GM21717 (cell line): ENCODE results near the gene TADA1.
"Not testable (repeated sequence)": the region's sequence is repeated elsewhere in the genome, so short reads cannot be mapped to it uniquely, and the experiment has no call there.

Experiments used
- ATAC-seq: cut with Tn5 transposase; IDR thresholded peaks from one replicate; pipeline ENCODE4 v1.9.1; 2021; ENCODE audit warnings: mild to moderate bottlenecking, moderate library complexity; ENCODE audit not compliant: unreplicated experiment

TADA1 gene

DNA sequence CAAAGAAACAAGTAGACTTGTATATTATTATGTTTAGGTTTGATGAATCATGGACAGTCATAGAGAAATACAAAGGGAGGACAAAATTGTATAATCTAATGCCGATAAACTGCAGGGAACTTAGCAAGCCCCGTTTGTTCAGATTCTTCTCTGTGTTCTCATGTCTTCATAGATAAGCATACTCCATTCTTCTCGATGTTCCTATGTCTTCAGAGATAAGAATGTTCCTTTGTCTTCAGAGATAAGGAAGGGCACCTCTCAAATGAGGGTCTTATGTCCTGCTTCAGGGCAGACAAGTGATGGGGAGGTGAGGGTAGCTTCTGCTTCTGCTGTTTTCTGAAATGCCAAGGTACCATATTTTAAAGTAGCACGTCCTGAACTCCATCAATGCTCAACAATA is 19.7 kb upstream of the TADA1 start:
- no peak for ATAC-seq

DNA sequence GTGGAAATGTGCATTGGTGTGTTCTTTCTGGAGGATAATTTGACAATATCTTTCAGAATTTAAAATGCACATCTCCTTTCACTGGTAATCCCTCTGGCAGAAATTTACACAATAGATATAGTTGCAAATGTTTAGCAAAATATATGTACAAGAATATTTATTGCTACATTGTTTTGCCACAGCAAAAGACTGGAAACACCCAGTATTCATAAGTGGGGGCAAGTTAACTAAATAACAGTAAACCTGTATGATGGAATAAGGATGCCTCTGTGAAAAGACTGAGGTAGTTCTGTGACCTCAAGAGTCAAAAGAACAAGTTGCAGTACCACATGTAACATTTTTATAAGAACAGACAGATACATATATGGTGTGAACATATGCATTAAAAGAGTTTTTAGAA is 13.7 kb upstream of the TADA1 start:
- no peak for ATAC-seq

DNA sequence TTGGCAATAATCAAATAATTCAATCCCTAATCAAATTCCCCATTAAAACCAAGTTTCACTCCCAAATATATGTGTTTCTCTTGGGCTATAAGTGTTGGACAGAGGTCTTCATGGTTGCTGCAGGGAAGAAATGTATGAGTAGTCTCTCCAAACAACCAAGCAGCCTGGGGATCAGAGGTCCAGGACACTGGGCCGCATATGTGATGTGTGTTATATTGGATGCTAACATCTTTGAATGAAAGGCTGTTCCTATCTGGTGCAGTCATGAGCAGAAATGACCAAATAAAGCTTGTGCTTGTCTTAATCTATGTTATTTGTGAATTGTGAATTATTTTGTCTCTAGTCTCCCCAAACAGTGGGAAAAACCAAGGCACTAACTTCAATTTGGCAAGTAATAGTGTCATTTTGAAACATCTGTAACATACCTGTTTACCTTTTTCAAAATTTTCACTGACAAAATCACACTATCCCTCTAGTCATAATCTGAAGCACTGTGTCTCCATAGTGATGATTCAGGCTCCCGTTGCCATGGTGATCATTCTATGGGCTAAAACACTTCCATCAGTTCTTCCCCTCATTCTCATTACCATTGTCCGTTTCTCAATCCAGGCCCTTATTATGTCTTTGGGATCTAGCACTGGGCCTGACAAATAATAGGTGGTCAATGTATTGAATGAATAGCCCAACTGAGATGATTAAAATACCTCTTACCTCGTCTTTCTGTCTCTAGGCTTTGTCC is 12.5 kb upstream of the TADA1 start:
- ATAC-seq = no peak

DNA sequence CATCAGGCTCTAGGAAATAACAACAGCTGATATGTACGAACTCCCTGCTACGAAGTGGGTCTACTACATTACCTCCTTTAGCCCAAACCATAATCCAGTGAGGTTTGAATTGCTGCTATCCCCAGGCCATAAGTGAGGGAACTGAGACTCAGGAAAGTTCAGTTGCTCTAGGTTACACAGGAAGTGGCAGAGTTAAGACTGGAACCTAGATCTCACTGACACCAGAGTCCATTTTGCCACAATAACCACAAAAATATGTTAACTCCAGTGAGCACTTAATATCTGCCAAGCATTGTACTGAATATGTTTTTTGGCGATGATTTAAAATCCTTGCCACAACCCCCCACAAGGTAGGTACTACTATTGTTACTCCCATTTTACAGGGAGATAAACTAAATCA is 8.9 kb upstream of the TADA1 start:
- no peak for ATAC-seq

DNA sequence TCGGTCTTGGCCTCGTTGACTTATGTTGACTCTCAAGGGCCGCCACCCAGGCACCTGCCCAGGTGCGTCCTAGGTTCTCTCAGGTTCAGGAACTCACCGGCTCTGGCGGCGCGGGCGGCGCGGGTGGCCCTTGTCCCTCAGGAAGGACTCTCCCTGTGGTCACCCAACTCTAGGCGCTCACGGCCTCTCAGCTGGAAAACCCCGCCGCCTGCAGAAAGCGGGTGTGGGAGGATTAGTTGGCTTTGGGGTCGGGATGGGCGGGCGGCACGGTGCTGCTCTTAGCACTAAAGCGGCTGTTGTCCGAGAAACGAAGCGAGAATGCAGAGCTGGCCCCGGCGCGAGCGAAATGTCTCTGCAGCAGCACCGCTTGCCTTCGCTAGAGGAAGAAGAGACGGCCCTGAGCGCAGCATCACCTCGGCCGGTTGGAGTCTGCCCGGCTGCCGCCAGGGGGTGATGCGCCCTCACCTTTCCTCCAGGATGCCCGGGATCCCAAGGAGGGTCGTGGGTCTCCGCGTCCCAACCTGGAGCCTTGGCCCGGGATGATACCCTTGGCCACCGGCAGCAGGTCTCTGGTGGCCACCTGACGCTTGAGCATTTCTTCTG is 8.1 kb upstream of the TADA1 start:
- no peak for ATAC-seq

DNA sequence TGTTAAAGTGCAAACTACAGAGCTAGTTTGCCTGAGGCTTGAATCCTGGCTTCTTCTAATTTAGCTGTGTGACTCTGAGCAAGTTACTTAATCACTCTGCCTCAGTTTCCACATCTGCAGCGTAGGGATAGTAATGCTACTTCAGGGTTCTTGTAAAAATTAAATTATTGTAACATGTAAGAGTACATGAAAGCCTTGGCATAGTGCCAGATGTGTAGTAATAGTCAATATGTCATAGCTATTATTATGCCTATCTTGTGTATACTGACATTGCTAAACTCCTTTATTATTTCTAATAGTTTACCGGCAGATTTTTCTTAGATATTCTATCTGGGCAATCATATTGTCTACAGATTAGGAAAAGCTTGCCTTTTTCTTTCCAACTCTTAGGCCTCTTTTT is 6.8 kb upstream of the TADA1 start:
- ATAC-seq = no peak

DNA sequence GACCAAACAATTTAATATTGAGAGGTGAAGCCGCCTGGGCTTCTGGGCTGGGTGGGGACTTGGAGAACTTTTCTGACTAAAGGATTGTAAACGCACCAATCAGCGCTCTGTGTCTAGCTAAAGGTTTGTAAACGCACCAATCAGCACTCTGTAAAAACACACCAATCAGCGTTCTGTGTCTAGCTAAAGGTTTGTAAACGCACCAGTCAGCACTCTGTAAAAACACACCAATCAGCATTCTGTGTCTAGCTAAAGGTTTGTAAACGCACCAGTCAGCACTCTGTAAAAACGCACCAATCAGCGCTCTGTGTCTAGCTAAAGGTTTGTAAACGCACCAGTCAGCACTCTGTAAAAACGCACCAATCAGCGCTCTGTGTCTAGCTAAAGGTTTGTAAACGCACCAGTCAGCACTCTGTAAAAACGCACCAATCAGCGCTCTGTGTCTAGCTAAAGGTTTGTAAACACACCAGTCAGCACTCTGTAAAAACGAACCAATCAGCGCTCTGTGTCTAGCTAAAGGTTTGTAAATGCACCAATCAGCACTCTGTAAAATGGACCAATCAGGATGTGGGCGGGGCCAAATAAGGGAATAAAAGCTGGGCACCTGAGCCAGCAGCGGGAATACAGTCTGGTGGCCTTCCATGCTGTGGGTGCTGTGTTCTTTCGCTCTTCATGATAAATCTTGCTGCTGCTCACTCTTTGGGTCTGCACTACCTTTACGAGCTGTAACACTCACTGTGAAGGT is 2.3 kb upstream of the TADA1 start:
- ATAC-seq = not testable (repeated sequence)

DNA sequence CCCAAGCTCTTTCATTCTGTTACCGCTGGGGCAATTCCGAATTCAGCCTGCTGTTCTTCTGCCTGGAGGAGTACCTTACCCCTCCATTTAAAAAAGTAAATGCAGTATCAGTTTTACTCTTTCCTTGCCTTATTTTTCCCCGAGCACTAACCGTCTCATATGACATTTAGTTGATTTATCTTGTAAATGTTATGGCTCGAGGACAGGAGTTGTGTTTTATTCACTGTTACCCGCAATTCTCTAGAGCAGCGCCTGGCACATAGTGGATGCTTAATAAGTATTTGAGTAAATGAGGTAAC is 425 bp upstream of the TADA1 start:
- peak; percentile 1 for ATAC-seq

DNA sequence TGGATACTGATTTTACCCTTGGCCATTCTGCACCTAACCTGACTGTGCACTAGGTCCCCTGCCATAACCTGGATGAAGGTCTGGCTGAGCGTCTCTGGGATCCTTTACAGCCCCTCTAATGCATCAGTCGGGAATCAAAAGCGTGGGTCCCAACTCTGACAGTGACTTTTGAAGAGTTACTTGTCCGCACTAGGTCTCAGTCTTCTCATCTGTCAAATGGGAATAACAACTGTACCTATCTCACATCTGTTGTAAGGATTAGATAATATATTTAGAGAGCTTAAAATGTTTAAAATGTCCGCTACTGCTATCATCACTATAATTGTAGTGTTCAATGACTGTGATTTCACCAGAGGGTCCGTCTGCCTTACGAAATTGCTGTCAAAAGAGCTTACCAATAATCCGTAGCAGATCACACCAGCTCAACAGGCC is 746 bp downstream of the TADA1 start:
- ATAC-seq = no peak

DNA sequence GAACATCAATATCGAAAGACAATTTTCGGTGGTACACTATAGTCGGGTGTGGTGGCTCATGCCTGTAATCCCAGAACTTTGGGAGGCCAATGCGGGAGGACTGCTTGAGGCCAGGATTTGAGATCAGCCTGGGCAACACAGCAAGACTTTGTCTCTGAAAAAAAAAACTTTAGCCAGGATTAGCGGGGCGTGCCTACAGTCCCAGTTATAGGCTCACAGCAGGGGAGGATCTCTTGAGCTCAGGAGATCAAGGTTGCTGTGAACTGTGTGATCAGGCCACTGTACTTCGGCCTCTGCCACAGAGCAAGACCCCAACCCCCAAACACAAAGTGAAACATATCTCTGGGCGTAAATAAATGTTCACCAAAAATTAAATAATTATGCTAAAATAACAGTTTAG is 1.6 kb downstream of the TADA1 start:
- ATAC-seq = no peak

DNA sequence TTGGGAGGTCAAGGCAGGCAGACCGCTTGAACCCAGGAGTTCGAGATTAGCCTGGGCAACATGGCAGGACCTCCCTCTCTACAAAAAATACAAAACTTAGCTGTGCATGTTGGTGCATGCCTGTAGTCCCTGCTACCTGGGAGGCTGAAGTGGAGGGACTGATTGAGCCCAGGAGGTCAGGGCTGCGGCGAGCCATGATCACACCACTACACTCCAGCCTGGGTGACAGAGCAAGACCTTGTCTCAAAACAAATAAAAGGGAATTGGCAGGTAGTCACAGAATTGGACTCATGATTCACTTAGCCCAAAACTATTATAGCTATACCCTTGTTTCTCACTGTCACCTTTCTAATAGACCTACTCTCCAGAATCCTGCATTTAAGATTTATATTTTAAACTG is 5.5 kb downstream of the TADA1 start:
- no peak for ATAC-seq

DNA sequence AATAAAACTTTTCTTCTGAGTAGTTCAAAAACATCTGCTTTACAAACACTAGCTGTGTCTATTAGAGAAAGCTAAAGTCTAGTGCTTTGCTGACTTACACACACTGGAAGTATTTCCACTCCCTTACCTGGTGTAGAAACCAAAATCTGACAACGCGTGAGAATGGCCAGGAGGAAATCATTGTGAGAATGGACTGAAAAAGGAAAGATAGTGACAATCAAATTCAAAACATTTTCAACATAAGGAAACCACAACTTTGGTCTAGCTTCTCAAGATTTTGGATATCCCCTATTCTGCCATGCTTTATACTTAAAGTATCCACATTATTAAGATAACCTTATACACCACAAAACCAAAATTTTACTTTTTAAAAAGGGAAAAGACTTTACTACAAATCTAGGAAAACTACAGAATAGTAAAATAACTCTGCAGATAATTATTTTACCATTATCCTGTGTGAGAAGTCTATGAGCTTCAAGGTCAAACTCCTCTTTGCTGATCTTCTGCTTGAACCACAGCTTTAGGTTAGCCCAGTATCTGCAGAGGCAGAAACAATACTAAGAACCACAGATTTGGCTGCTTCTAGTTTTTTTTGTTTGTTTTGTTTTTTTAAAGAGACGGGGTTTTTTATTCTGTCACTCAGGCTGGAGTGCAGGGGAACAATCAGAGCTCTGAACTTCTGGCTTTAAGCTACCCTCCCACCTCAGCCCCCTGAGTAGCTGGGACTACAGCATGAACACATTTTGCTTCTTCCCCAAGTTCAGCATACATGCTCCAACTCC is 6.6 kb downstream of the TADA1 start:
- no peak for ATAC-seq

DNA sequence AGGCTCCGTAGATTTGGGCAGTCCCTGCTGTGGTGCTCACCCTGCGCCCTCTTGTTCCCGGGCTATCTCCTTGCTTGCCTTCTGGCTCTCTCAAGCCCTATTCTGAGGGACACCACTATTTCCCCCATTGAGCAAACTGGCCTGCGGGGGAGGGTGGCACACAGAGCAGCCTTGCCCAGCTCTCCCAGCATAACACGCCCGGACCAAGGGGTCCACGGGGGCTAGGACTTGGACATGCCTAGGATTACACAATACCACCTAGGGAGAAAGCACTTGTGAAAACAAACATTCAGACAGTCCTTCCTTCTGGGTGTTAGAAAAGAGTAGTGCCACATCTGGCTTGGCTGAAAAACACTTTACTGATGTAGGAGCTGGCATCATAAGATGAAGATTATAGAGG is 7.4 kb downstream of the TADA1 start:
- no peak for ATAC-seq

DNA sequence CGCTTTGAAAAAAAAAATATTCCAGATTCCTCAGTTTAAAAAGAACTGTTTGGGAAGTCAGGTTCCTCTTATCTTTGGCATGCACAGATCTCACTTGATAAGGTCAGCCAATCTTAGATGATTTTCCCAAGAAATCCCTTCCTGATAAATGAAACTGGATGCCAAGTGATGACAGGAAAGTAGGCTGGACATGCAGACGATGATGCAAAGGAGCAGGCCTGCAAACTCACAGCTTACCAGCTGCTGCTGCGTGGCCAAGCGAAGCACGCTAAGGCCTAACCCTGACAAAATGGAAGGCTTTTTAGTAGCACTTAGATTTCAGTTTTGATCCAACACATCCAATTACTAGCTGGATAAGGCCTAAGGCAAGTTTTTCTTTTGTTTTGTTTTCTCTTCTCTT is 10.1 kb downstream of the TADA1 start:
- ATAC-seq = no peak

DNA sequence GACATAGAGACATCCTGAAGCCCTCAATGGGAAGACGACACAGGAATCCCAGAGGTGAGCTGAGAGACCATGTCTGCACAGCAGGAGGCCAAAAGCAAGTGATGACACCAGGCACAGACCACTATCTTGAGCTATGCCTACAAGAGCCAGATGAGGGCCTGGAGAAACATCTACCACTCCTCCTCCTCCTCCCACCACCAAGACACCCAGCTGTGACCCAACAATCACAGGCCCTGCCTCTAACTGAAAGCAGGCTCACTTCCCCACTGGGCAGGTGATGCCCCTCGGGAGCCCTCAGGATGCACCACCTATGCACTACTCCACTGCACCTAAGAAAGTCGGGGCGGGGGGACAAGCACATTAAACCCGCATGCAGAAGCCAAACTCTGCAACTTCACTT is 16.5 kb downstream of the TADA1 start:
- no peak for ATAC-seq

DNA sequence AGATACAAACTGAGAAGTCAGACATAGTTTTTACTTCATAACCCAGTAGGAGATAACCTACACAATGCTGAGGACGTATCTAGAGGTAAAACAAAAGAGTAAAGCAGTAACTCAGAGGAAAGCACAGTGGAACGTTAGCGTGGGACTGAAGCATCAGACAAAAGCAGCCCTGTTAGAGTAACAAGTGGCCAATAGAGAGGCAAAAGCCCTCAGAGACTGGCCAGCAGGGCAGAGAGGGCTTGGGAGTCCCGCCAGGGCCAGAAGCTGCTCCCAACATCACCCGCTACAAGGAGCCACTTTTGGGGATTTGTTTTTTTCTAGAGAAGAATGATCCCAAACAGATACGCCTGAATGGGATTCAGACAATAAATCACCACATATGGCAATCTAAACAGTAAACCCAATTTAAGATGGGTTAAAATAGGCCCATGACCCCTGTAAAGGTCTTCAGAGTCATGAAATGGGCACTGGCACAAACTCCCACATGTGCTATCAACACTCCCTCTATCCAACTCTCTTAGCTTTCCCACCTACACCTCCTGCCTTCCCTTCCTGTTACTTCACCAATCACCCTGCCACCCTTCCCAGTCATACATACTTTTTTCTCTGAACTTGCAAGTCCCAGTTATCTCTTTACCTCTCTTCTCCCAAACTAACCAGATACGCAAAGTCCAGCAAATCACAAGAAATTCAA is 17.2 kb downstream of the TADA1 start:
- no peak for ATAC-seq

DNA sequence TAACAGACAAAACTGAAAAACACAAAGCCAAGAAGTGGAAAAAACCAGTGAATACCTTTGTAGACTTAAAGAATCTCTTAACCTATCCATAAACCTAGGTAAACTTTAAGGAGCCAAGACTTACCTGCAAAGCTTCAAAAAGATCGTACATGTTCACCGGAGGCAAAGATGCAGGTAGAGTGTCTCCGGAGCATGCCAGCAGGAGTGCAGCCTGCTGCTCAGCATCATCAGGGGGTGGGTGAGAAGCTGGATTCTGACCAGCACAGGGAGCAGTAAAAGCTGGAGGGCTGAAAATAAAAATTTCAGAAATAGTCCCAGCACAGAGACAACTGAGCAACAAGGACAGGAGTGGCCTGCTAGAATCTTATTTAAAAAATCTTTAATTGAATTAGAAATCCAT is 18.1 kb downstream of the TADA1 start:
- ATAC-seq = no peak

DNA sequence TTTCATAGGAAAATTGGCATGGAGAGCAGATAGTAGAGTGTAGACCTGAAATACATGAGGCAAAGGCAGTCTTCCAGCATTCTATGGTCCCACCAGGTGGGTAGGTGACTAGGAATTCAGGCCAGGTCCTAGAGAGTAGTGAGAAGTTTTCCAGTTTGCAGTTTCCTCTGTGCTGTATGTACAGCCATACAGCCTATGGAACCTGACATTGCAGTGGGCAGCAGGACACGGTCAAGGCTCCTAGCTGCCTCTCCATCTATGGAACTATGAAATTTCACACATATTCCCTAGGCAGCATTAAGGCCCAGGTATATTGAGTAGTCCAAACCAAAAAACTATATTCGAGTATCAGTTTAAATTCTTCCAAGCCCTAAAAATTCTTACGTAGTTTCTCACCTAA is 20.5 kb downstream of the TADA1 start:
- ATAC-seq = no peak

DNA sequence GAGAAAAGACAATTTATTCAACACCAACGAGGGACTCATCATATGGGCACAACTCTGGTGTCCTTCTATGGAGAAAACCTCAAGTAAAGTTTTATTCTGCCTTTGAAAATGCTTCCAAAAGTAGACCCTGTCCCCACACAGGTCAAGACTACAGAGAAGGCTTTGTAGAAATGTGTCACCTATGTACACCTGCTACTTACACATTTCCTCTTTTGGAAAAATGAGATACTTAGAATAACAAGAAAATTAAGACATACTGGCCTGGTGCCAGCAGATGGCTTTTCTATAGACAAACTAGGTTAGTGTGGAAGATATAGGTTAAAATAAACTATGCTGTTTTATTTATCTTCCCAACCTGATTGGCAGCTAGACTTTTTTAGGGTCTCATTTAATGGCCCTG is 23.1 kb downstream of the TADA1 start:
- no peak for ATAC-seq

DNA sequence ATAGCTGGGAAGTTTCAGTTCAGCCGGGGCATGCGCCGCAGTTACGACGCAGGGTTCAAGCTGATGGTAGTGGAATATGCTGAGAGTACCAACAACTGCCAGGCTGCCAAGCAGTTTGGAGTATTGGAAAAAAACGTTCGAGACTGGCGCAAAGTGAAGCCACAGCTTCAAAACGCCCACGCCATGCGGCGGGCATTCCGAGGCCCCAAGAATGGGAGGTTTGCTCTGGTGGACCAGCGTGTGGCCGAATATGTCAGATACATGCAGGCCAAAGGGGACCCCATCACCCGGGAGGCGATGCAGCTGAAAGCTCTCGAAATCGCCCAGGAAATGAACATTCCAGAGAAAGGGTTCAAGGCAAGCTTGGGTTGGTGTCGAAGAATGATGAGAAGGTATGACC is 26.9 kb downstream of the TADA1 start:
- ATAC-seq = no peak

DNA sequence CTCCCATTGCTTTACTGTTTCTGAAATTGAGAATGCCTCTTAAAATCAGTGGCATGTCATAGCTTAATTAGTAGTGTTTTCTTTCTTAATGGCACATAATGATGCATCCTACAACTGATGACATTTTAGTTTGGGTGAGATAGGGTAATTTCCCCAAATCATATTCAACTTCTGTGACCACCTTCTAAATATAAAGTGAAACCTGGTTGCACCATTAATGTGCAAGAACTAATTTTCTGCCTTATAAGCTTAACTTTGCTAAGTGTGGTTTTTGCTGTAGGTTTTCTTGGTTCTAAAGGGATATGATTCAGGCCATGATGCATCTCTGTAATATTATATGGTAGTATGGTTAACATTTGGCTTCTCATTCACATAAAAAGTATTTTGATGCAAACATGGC is 27.9 kb downstream of the TADA1 start:
- ATAC-seq = no peak
